IMR-90 (cell line): ENCODE results near the gene TSPO. TPM values are rescaled to one million over a fixed set of nuclear protein-coding genes. Genes with fewer than 3 reads are reported as not detected.

Experiments
- ATAC-seq: fragments of 200-7000 bp; cut with Tn5 transposase; 2 replicates; pipeline ENCODE4 v1.9.1; 2020; ENCODE audit warnings: low read depth, mild to moderate bottlenecking, moderate library complexity
- BruUV-seq: library from RNA; stranded (reverse); fragments of 400-500 nt; replicated peaks from 2 replicates; lab custom pipeline; 2021; lab: Mats Ljungman, UMichigan
- CTCF ChIA-PET: fragments of 300-600 bp; formaldehyde crosslinking; extraction: SDS; loops from one replicate; lab custom pipeline; 2021; ENCODE audit warnings: antibody characterized with exemption; lab: Yijun Ruan, JAX
- POLR2A ChIA-PET: fragments of 300-600 bp; sonication (Branson Sonifier 250); formaldehyde crosslinking; loops from one replicate; lab custom pipeline; 2022; ENCODE audit warnings: antibody characterized with exemption; ENCODE audit not compliant: unreplicated experiment; lab: Charles Lee
- DNase-seq: peaks from one replicate; pipeline ENCODE4 v3.0.0; 2013
- H2AFZ ChIP-seq: replicated peaks from 2 replicates; pipeline ENCODE3; 2013; ENCODE audit warnings: low read length, mild to moderate bottlenecking; ENCODE audit not compliant: poor library complexity
- H2AK5ac ChIP-seq: 2 replicates; pipeline ENCODE4 v1.6.1; 2013; ENCODE audit warnings: low read depth, low read length, inconsistent platforms
- H2AK9ac ChIP-seq: replicated peaks from 2 replicates; pipeline ENCODE3; 2013; ENCODE audit warnings: mild to moderate bottlenecking, low read depth, low read length, moderate library complexity; ENCODE audit not compliant: poor library complexity
- H2BK120ac ChIP-seq: 2 replicates; pipeline ENCODE4 v1.6.1; 2013; ENCODE audit warnings: low read depth, low read length, inconsistent platforms
- H2BK15ac ChIP-seq: 3 replicates; pipeline ENCODE4 v1.6.1; 2013; ENCODE audit warnings: low read depth, low read length, inconsistent platforms
- H2BK20ac ChIP-seq: 2 replicates; pipeline ENCODE4 v1.6.1; 2013; ENCODE audit warnings: low read depth, mild to moderate bottlenecking, inconsistent platforms, low read length, moderate library complexity
- H2BK5ac ChIP-seq: 2 replicates; pipeline ENCODE4 v1.6.1; 2013; ENCODE audit warnings: mild to moderate bottlenecking, low read depth, low read length, inconsistent platforms; ENCODE audit not compliant: poor library complexity, severe bottlenecking
- H3K14ac ChIP-seq: replicated peaks from 2 replicates; pipeline ENCODE4 v1.6.1; 2013; ENCODE audit warnings: low read depth, low read length, inconsistent platforms
- H3K18ac ChIP-seq: 2 replicates; pipeline ENCODE4 v1.6.1; 2013; ENCODE audit warnings: low read depth, low read length, control low read depth
- H3K23ac ChIP-seq: 2 replicates; pipeline ENCODE4 v1.6.1; 2013; ENCODE audit warnings: low read depth, low read length, inconsistent platforms
- H3K27ac ChIP-seq: 2 replicates; pipeline ENCODE4 v1.5.1; 2013; ENCODE audit warnings: mild to moderate bottlenecking, control low read depth, low read length; ENCODE audit not compliant: insufficient read depth
- H3K27me3 ChIP-seq: 2 replicates; pipeline ENCODE4 v1.6.1; 2013; ENCODE audit warnings: low read length; ENCODE audit not compliant: control insufficient read depth, insufficient read depth
- H3K36me3 ChIP-seq: 2 replicates; pipeline ENCODE4 v1.6.1; 2013; ENCODE audit warnings: low read length, mixed read lengths; ENCODE audit not compliant: control insufficient read depth, insufficient read depth
- H3K4ac ChIP-seq: 2 replicates; pipeline ENCODE4 v1.6.1; 2013; ENCODE audit warnings: low read depth, low read length, inconsistent platforms
- H3K4me1 ChIP-seq: 2 replicates; pipeline ENCODE4 v1.6.1; 2013; ENCODE audit warnings: low read length, mixed read lengths; ENCODE audit not compliant: control insufficient read depth, insufficient read depth
- H3K4me2 ChIP-seq: 2 replicates; pipeline ENCODE4 v1.6.1; 2013; ENCODE audit warnings: low read depth, mild to moderate bottlenecking, control low read depth, low read length, moderate library complexity
- H3K4me3 ChIP-seq: 2 replicates; pipeline ENCODE4 v1.5.1; 2013; ENCODE audit warnings: low read depth, mild to moderate bottlenecking, control low read depth, low read length, moderate library complexity; ENCODE audit not compliant: insufficient read depth
- H3K56ac ChIP-seq: 2 replicates; pipeline ENCODE4 v1.6.1; 2013; ENCODE audit warnings: low read length, inconsistent platforms; ENCODE audit not compliant: insufficient read depth; ENCODE audit errors: extremely low read depth
- H3K79me1 ChIP-seq, 2 experiments: 2 replicates each; pipeline ENCODE4 v1.6.1; 2013; ENCODE audit warnings: low read length in 2 of 2, inconsistent platforms in 1 of 2, low read depth in 1 of 2
- H3K9ac ChIP-seq: 2 replicates; pipeline ENCODE4 v1.6.1; 2013; ENCODE audit warnings: low read depth, low read length, control low read depth
- H3K9me1 ChIP-seq: 2 replicates; pipeline ENCODE4 v1.6.1; 2013; ENCODE audit warnings: low read length, inconsistent platforms; ENCODE audit not compliant: insufficient read depth
- H3K9me3 ChIP-seq: 2 replicates; pipeline ENCODE4 v1.6.1; 2013; ENCODE audit warnings: low read length; ENCODE audit not compliant: control insufficient read depth, insufficient read depth
- H4K20me1 ChIP-seq: 2 replicates; pipeline ENCODE4 v1.6.1; 2013; ENCODE audit warnings: low read length, inconsistent platforms; ENCODE audit not compliant: insufficient read depth
- H4K5ac ChIP-seq: 2 replicates; pipeline ENCODE4 v1.6.1; 2013; ENCODE audit warnings: mild to moderate bottlenecking, low read depth, low read length, control low read depth
- H4K8ac ChIP-seq, 2 experiments: 2 replicates each; pipeline ENCODE4 v1.6.1; 2013; ENCODE audit warnings: low read depth in 2 of 2, low read length in 2 of 2, control low read depth in 1 of 2, inconsistent platforms in 1 of 2
- H4K91ac ChIP-seq: 2 replicates; pipeline ENCODE4 v1.6.1; 2013; ENCODE audit warnings: low read depth, low read length, inconsistent platforms; ENCODE audit not compliant: insufficient read depth
- BHLHE40 ChIP-seq: fragments of 150-350 bp; IDR thresholded peaks from 2 replicates; pipeline ENCODE4 v1.6.1; 2016; ENCODE audit warnings: mild to moderate bottlenecking, low read depth, low read length
- SMC3 ChIP-seq: fragments of 150-350 bp; IDR thresholded peaks from 2 replicates; pipeline ENCODE4 v1.6.1; 2016; ENCODE audit warnings: low read depth, mild to moderate bottlenecking, antibody characterized with exemption, low read length, moderate library complexity
- WGBS, 2 experiments: methylation state at CpG; one replicate each; pipeline versions ENCODE4 v1.1.5 to v1.1.7; 2013; ENCODE audit warnings: missing lambda C conversion rate in 2 of 2; ENCODE audit not compliant: insufficient read length in 1 of 2; ENCODE audit errors: extremely low coverage in 2 of 2; 5-methylcytosine and 5-hydroxymethylcytosine counted together
- dilution Hi-C: fragments of 300-500 bp; cut with HindIII; formaldehyde crosslinking; loops from one replicate; pipeline ENCODE4 v1.14.3; 2018; ENCODE audit warnings: low sequenced_read_pairs; ENCODE audit not compliant: unreplicated experiment
- in situ Hi-C: fragments of 300-500 bp; cut with MboI; formaldehyde crosslinking; loops from 3 replicates; pipeline ENCODE4 v1.14.3; 2019; ENCODE audit warnings: low sequenced_read_pairs, inconsistent platforms, mixed read lengths
- intact Hi-C: fragments of 100-400 bp; cut with micrococcal nuclease; formaldehyde crosslinking; loops from 2 replicates; pipeline ENCODE4 v1.10.0; 2022
- polyA plus RNA-seq, 3 experiments: library from polyadenylated mRNA; depleted of rRNA; stranded (reverse); fragments of >200 nt; gene quantifications; 2 replicates each; pipeline ENCODE4 v1.2.3, GENCODE V29; 2012; ENCODE audit warnings: low replicate concordance in 1 of 3
- total RNA-seq: library from RNA; depleted of rRNA; stranded (reverse); fragments of >200 nt; gene quantifications from 2 replicates; pipeline ENCODE4 v1.2.3, GENCODE V29; 2012

Gene TSPO
- total and polyA plus RNA-seq, 2 of the 4 experiments (the other 2 are of a cell fraction), result 115 to 297 TPM

DNA sequence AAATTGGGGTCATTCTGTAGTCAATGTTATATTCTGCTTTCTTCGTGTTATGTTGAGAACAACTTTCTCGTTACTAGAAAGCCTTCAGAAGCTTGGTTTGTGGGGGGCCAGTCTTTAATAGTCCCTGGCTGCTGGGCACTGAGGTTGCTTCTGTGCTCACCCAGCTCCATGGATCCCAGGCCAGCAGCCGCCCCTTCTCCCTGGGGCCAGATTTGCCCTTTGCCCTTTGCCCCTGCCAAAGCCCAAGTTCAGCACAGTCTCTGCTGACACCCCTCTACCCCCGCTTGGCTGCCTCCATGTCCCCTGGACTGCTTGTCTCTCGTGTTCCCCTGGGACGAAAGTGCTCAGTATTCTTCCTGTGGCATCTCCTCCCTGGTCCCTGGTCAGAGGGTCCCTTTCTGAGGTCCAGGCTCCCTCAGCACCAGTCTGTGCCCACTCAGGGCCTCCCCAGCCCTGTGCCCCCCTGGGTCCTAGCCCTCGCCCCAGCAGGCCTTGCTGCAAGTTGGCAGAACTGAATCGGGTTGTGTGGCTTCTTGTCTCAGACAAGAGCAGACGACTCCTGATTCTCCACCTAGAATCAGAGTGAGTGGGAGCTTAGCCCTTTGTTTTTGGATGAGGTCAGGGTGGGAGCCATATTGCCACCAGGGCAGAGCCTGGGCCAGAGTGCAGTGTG, 6.7 kb downstream of the TSPO start:
- DNase-seq, result no peak
- no TSS peak for BruUV-seq

More for the DNA sequence above, 6.7 kb downstream of the TSPO start:
- H2AK9ac ChIP-seq, result no peak overlapping the region
- no peak overlapping the region for H2BK20ac ChIP-seq
- H3K56ac ChIP-seq, result no peak overlapping the region
- ChIA-PET CTCF (interaction anchor here (1.3 kb wide), 1 partner anchor 48 kb away, joined by 3 read pairs; no protein-coding TSS in a partner anchor), POLR2A (no interaction called here)
- H3K4me3 ChIP-seq, result no peak overlapping the region
- no peak overlapping the region for H3K4ac ChIP-seq
- dilution Hi-C loops (no loop called here), intact Hi-C loops (no loop called here), in situ Hi-C loops (no loop called here)
- peaks cover 56% of the 10 kb centered on the region for H4K20me1 ChIP-seq
- no peaks in the 10 kb centered on the region for H3K27me3 ChIP-seq
- H3K4me2 ChIP-seq, result no peak overlapping the region
- TF ChIP-seq BHLHE40 (no peak), SMC3 (no peak)
- WGBS, 2 experiments, result 87% methylated on average over 4 of the region's 9 CpGs; no CpG with 5 or more reads in 1 of the 2 experiments
- H2AFZ ChIP-seq, result no peak overlapping the region
- no peak overlapping the region for H4K91ac ChIP-seq
- H2AK5ac ChIP-seq, result no peak overlapping the region
- no peak overlapping the region for H2BK5ac ChIP-seq
- no peak overlapping the region for H3K14ac ChIP-seq
- H3K27ac ChIP-seq, result no peak overlapping the region
- ATAC-seq, result no peak
- H3K23ac ChIP-seq, result no peak overlapping the region
- H3K9me1 ChIP-seq, result peaks cover 11% of the 10 kb centered on the region
- no peak overlapping the region for H2BK120ac ChIP-seq
- H3K18ac ChIP-seq, result no peak overlapping the region
- H3K4me1 ChIP-seq, result 0 out of 2 replicates have a peak, but pooled peaks cover 1% of the 10 kb centered on the region
- no peak overlapping the region for H4K8ac ChIP-seq
- peaks cover 20 to 67% of the 10 kb centered on the region in 2 experiments; a peak in 3 of 4 replicates for H3K79me1 ChIP-seq
- H3K9ac ChIP-seq, result no peak overlapping the region
- H2BK15ac ChIP-seq, result no peak overlapping the region
- H3K36me3 ChIP-seq, result peaks cover 23% of the 10 kb centered on the region; the same call in 1 of the 2 replicates
- no peak overlapping the region for H4K5ac ChIP-seq
- no peaks in the 10 kb centered on the region for H3K9me3 ChIP-seq
